HFFc6 (cell line): ENCODE data around the gene ZMYND19. TPM values are rescaled to one million over a fixed set of nuclear protein-coding genes. Genes with fewer than 3 reads are reported as not detected.
"Not testable (repeated sequence)": the region's sequence is repeated elsewhere in the genome, so short reads cannot be mapped to it uniquely, and the experiment has no call there.

Experiments used
- DNase-seq: peaks from one replicate; pipeline ENCODE4 v3.0.0-alpha.2; 2018
- H3K27ac Mint-ChIP-seq: 2 replicates; pipeline ENCODE4 v1.8.0; 2020; ENCODE audit warnings: mild to moderate bottlenecking, mixed read lengths
- H3K27me3 Mint-ChIP-seq: 2 replicates; pipeline ENCODE4 v1.8.0; 2021; ENCODE audit warnings: mild to moderate bottlenecking, moderate library complexity, mixed read lengths; ENCODE audit not compliant: insufficient read depth
- H3K36me3 Mint-ChIP-seq: 2 replicates; pipeline ENCODE4 v1.8.0; 2021; ENCODE audit warnings: low read depth, mixed read lengths
- H3K4me1 Mint-ChIP-seq: 2 replicates; pipeline ENCODE4 v1.8.0; 2020; ENCODE audit warnings: low read depth, mixed read lengths
- H3K4me3 Mint-ChIP-seq: 2 replicates; pipeline ENCODE4 v1.8.0; 2020; ENCODE audit warnings: mild to moderate bottlenecking, moderate library complexity, mixed read lengths
- H3K9me3 Mint-ChIP-seq: 2 replicates; pipeline ENCODE4 v1.8.0; 2020; ENCODE audit warnings: mild to moderate bottlenecking, mixed read lengths
- CTCF ChIP-seq: fragments of 200-600 bp; sonication (generic); IDR thresholded peaks from 2 replicates; pipeline ENCODE4 v1.5.0; 2021; ENCODE audit warnings: antibody characterized with exemption, mild to moderate bottlenecking
- total RNA-seq, 6 experiments: library from RNA; stranded (reverse); fragmentation: NEBNext Ultra II Directional; extraction: Animal tissue kit (Norgen Biotek cat#: 25700); gene quantifications; 2 replicates in 1 of 6; 3 replicates in 5 of 6; pipeline ENCODE4 v1.2.3, GENCODE V29; 2021

The ZMYND19 gene
- total RNA-seq, 6 experiments from 2014 or later: 23.9 to 34.4 (median 25.4) TPM

GRCh38 chr9:137598943-137599342, 8.6 kb upstream of the ZMYND19 start:
- no peak for DNase-seq
- no peak for TF ChIP-seq CTCF
- H3K36me3 Mint-ChIP-seq: no peaks in the 10 kb centered on the region
- H3K9me3 Mint-ChIP-seq: no peaks in the 10 kb centered on the region
- peaks cover 8% of the 10 kb centered on the region for H3K4me1 Mint-ChIP-seq
- no peak overlapping the region for H3K27ac Mint-ChIP-seq
- H3K27me3 Mint-ChIP-seq: peaks cover 4% of the 10 kb centered on the region; the same call in 1 of the 2 replicates
- H3K4me3 Mint-ChIP-seq: no peak overlapping the region

- H3K9me3 Mint-ChIP-seq, H3K27me3 Mint-ChIP-seq, DNase-seq, H3K36me3 Mint-ChIP-seq, H3K4me1 Mint-ChIP-seq, H3K4me3 Mint-ChIP-seq, H3K27ac Mint-ChIP-seq: not testable (repeated sequence)
These were observed 6.3 kb upstream of the ZMYND19 start for GRCh38 chr9:137596577-137596976.

GRCh38 chr9:137593176-137593575, 2.9 kb upstream of the ZMYND19 start:
- Mint-ChIP-seq H3K4me1 (peaks cover 16% of the 10 kb centered on the region), H3K27ac (no peak overlapping the region), H3K4me3 (no peak overlapping the region), H3K36me3 (peaks cover under 1% of the 10 kb centered on the region; the same call in 1 of the 2 replicates), H3K9me3 (no peaks in the 10 kb centered on the region), H3K27me3 (no peaks in the 10 kb centered on the region; the same call in 1 of the 2 replicates)
- no peak for TF ChIP-seq CTCF
- DNase-seq: no peak

- DNase-seq: no peak
- no peaks in the 10 kb centered on the region; the same call in 1 of the 2 replicates for H3K27me3 Mint-ChIP-seq
- H3K4me1 Mint-ChIP-seq: peaks cover 18% of the 10 kb centered on the region
- peaks cover 5% of the 10 kb centered on the region; the same call in 1 of the 2 replicates for H3K36me3 Mint-ChIP-seq
- no peaks in the 10 kb centered on the region for H3K9me3 Mint-ChIP-seq
- TF ChIP-seq CTCF: no peak
- H3K4me3 Mint-ChIP-seq: no peak overlapping the region
- no peak overlapping the region for H3K27ac Mint-ChIP-seq
These were observed 2.5 kb upstream of the ZMYND19 start for GRCh38 chr9:137592767-137593166.

GRCh38 chr9:137590123-137590468, 216 bp downstream of the ZMYND19 start:
- Mint-ChIP-seq H3K4me3 (no peak overlapping the region), H3K36me3 (peaks cover 9% of the 10 kb centered on the region)

More at GRCh38 chr9:137590123-137590468, 216 bp downstream of the ZMYND19 start:
- no peaks in the 10 kb centered on the region; the same call in 1 of the 2 replicates for H3K27me3 Mint-ChIP-seq
- no peak for TF ChIP-seq CTCF
- H3K4me1 Mint-ChIP-seq: peaks cover 19% of the 10 kb centered on the region
- no peaks in the 10 kb centered on the region for H3K9me3 Mint-ChIP-seq
- H3K27ac Mint-ChIP-seq: no peak overlapping the region
- no peak for DNase-seq
